Measurements from ENCODE around the gene FOXN3.

The FOXN3 gene

DNA sequence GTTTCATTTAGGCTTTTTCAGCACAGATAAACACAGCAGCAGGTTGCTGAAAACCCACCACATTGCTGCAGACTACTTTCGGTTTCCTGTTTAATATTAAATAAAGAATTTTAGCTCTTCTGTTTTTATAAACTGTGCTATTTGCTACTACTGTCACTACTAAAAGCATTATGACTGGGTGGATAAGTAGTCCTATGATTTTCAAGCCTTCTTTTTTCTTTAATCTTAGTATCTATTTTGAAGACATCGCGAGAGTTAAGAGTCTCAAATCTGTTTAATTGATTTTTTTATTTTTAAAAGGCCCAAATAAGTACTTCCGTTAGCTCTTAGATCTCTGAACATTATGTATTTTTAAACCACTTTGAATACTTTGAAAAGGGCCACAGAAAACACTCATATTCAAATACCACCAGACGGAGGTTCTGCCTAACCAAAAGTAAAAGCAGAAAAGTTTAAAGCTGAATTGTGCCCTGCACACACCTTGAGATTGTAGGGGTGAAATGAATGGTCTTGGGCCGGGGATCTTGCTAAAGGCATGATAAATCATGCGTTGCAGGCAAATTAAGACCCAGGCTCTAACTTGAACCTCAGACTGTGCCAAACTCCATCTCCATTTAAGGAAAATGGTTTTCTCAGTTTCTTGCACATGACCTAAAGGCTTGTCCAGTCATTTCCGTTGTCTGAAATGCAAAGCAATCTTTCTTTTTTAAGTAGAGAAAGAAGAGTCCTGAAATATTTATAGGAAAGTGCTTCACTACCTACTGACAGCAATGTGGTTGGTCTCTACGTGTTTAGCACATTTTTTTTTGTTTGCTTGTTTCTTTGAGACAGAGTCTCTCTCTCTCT lies 13.6 kb upstream of the FOXN3 start:
- DNase-seq, result no peak

DNA sequence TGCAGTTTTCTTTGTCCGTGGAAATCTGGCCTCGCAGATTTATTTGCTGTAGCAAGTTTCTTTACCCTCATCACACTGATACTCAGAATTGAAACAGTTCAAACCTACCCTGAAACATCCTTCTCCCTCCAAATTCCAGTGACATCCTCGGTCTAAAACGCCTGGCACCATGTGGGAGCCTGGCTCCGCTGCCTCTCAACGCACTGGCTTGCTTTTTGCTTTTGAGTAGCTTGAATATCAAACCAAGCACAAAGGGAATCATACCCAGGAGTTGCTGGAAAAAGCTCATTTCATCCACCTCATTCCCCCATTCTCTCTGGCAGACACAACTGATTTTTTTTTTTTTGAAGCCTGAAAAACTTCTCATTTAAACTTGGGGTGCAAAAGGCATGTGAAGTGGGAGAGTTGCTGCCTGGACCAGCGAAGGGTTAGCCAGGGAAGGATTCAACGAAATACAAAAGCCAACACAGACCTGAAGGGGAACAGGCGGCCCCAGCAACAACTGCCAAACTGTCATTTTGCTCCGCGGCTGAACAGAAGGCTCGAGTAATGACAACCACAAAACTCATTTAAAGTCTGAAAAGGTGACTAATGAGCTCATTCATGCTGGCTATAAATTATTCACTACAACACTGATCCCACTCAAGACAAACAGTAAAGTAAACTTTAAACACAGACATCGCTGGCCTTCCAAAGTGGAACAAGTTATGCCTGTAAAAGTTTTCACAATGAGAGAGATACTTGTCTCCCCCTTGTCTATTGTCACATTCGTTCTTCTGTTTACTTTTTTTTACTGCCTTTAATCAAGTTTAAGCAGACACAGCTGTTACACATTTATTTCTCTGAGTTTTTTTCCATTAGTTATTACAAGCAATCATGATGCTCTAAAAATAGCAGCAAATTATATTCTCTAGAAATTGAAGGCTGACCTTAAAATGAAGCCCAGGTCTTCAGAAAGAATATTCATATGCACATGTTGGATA lies 12.5 kb upstream of the FOXN3 start:
- DNase-seq, result no peak

DNA sequence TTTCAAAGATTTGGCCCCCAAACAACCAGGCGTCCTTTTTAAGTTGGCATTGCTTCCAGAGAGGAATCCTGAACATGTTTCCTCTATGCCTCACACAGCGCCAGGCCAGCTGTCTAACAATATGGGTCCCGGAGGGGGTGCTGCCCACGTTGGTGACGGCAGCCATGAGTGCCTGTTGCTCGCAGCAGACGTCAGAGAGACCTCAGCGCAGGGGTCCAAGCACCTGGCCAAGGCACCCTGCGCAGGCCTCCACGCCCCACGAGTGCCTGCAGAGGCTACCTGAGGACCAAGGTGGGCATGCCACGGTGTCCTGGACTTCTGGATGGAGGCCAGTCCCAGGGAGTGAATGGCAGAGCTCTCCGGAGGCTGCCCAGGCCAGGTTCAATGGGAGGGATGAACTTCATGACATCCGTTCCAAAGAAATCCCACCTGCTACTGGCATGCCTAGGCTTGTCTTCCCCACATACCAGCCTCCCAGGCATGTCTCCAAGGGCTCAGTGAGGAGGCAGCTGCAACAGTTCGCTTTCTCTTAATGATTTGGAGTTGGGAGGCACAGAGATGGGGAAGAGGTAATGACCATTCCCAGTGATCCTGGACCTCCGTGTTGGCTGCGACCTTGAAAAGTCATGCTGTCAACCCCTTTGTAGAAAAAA lies 11.6 kb upstream of the FOXN3 start:
- DNase-seq, result no peak

DNA sequence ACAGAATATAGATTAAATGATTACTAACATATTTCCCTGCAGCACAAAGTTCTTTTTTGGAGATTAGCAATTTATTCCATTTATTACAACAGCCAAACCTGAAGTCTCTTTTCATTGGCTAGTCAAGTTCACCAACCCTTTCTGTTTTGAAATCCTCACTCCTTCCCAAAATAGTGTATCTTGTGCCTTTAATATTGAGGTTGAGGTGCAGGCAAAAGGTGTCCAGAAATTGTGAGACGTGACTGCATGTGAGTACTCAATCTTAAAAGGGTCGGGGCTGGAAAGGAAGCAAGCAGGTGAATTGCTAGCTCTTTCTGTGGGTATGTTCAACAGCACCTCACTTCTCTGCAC lies 11.1 kb upstream of the FOXN3 start:
- no peak for DNase-seq

DNA sequence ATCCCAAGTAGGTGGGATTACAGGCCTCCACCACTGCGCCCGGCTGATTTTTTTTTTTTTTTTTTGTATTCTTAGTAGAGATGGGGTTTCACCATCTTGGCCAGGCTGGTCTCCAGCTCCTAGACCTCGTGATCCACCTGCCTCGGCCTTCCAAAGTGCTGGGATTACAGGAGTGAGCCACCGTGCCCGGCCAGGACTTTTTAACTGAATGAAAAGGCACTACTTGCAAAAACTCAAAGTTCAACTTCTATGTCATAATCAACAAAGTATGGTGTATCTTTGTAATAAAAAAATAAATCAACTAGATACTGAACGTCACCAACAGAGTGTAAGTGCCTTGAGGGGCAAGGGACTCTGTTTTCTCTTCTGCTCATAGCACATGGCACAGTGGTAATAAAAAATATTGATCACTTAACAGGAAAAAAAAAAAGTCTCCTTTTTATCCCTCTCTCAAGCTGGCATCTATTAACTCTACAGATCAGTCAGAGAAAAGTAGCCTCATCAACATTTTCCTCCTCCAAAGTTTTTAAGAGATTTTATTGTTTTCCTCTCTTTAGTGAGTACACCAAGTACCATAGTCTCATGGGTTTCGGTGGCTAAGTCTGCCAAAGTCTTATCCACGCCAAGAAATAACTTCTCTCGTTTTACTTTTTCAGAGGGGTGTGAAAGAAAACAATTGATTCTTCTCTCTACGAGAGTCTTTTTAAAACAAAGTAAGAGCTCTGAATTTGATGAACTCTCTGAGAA lies 10.6 kb upstream of the FOXN3 start:
- no peak for DNase-seq

DNA sequence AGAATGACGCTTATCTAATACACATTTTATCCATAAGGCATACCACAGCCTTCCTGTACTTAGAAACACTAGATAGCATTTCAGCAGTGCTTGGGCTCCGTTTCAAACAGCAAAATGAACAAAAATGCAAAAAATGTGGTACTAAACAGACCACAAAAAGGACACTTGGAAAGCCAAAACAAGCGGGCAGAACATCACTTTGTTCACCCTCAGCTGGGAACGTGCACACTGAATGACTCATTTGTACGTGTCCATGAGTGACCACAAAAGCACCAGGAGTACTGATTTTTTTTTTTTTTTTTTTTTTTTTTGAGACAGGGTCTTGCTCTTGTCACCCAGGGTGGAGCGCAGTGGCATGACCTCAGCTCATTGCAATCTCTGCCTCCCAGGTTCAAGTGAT lies 8.9 kb upstream of the FOXN3 start:
- DNase-seq, result no peak

DNA sequence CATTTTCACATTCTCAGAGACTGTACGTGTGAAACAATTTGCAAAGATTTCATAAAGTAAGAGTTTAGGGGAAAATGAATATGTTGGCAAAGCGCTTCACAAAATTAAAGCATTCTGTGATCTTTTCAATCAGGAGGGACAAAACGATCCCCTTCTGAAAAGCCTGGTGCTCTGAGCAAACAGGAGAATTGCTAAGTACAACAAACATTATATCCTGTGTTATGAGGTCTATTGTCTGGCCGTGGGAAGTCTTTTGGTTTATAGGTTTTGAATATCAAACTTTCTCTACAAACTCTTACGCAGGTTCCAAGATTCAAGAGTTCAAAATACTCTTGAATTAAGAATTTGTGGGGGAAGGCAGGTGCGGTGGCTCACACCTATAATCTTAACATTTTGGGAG lies 7.2 kb upstream of the FOXN3 start:
- DNase-seq, result no peak

DNA sequence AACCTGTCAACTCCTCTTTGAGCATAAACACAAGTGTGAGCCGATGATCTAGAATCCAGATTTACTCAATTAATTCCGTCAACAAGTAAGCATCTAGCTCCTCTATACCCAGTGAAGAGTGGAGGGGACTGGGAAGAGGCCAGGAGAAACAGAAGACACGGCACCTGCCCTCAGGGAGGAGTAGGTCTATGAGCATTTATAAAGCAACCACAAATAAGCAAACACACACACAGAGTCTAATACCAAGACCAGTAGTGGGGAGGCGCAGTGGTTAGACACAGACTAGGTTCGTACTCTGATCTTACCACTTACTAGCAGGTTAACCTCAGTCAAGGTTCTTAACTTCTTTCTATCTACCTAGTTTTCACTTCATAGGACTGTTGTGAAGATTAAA lies 5.9 kb upstream of the FOXN3 start:
- no peak for DNase-seq

DNA sequence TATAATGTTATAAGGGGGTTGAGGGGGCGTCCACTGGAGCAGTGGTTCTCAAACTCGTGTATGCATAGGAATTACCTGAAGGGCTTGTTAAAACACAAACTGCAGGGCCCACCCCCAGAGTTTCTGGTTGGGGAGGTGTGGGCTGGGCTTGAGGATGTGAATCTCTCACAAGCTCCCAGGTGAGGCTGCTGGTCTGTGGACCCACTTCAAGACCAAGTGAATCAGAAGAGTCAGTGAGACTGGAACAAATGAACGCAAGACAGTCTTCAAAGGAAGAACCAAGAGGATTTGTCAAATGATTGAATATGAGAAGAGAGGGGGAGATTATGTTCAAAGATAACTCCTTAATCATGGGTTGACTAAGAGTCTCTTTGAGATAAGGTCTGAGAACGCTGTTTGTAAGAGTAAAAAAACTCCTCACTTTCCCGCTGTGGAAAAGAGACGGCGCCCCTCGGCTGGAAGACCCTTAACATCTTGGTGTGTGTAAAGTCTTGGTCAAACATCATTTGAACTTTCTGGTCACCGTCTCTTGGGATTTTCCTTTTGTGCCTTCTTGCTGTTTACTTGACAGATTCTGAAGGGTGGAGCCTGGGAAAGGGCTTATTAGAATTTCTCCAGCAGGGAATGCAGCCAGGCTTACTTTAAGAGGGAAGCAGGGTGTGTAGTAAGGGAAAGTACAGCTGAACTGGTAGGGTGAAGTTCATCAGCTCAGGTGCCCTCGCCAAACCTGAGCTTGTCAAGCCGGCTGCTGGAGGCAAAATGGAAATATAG lies 5.3 kb upstream of the FOXN3 start:
- DNase-seq, result no peak

DNA sequence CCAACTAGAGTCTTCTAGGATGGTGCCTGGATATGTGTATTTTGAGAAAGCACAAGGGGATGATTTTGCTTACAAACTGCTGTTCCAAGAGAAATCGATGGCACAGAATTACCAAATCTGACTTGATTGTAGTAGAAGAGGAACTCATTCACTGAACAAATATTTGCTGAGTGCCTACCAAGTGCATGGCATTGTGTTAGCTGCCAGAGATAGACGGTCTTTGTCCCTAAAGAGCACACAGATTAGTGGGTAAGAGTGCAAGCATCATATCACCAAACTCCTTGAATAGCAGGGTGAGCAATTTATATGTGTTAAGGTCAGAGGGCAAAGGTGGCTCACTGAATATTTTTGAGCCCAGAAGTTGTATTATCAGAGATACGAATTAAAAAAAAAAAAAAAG lies 3.5 kb upstream of the FOXN3 start:
- DNase-seq, result no peak

DNA sequence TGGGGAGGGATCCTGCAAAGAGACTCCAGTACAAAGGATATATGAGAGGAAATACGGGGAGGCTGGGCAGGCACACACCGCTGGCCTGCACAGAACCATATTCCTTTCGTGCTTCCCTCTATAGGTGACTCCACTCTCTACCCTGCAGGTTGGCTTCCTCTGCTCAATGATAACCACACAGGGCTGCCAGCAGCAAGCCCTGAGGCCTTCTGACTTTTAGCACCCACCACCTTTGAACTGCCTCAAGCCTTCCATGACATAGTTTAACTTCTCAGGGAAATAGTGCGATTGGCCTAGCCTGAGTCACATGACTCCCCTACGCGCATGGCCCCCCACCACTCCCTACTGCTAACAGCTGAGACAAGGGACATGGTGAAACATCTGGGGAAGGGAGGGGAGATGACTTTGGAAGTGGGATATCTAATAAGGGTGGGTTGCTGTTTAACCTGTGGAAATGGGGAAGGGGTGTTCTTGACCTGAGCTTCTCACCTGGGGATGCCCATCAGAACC lies 3.0 kb upstream of the FOXN3 start:
- DNase-seq, result no peak

DNA sequence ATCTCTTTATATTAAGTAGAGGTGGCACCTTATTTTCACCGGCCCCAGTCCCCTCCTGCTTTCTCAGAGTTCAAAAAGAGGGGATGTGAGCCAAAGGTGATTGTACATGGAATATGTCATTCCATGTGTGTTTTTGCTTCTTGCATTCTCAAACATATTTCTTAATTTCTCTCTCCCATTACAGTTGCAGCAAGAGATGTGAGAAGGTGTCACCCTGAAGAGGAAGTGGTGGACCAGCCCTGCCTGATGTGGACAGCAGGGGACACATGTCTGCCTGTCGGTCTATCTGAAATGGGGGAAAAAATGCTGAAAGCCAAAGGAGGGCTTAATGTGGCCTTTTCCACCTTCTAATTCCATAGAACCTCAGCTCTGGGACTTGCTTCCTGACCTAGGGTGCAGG lies 1.9 kb upstream of the FOXN3 start:
- no peak for DNase-seq

DNA sequence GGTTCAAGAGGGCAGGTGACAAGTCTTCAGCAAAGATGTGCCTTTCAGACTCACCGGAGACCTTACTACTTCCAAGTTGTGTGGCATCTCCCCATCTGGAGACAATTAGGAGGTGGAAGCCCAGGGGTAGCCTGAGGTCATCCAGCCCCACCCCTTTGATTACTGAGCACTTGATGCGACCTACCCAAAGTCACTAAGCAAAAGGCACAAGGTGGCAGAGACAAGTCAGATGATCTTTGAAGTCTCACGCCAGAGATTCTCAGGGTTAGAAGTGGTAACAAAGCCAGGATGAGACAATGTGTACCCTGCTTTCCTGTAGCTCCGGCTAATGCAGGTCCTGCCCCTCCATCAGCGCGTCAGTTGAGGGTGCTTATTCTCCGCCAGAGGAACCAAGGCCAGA lies 1.4 kb upstream of the FOXN3 start:
- no peak for DNase-seq

DNA sequence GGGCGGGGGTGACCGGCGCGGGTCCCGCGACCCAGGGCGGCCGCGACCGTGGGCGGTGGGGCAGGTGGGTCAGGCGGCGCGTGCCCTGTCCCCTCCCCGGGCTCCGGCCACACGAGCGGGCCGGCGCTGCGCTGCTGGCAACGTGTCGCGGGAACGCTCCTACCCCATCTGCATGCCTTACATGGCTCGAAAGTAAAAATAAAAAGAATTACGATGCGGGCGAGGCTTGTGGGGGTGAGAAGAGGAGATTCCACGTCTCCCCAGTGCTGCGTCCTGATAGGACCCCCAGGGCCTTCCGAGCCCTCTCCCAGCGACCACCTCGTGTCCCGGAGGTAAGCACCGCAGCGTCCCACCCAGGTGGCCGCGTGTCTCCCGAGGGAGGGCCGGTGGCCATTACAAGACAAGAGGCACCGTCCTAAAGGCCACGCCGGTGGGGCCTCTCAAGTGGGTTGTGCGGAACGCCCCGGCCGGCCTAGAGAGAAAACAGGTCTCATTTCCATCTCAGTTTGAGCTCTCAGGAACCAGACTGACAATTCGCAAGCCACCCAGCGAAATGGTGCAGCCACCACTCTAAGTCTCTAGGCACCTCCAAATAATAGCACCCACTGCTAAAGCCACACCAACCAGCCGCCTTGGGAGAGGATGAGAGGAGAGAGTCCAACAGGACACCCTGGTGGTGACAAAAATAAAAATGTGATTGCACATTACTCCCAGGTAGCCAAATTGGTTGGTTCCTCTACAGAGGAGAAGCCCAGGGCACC lies 612 bp upstream of the FOXN3 start:
- peak; percentile 41 for DNase-seq

DNA sequence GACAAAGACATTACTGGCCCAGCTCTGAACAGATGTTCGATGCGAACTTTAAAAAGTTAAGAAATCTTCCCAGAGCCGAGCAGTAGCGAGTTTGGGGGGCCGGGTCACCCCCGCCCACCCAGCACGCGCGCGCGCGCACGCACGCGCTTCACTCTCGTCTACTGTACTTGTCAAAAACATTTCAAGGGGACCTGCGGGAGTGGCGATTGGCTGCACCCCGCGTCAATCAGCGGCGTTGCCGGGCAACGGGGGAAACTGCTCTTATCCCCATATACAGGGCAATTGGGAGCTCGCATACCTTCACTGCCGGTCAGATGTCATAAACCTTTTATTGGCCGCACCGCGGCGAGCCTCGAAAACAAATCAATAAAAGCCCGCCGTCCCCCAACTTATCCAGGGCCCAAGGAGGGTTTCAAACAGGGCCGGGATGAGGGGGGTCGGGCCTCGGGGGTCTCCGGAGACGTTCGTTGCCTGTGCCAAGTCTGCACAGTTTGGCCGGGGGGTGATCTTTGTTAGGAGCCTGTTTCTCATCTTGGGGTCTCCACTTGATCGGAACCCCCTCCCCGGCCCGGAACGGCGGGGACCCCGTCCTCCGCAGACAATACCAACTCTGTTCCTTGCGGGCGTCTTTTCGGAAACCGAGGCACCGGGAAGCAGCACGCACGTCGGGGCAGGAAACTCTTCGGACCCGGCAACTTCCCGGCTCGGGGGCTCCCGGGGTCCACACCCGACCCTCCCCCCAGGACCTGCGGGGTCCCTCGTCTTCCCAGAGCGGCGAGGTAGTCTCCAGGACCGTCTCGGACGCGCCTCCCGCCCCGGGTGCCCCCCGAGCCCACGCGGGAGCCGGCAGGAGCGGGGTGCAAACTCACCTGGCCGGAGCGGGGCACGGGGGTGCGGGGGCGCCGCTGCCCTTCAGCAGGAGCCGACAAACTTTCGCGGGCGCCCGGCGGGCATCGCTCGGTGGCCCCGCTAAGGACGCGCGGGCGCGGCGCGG lies 734 bp downstream of the FOXN3 start:
- peak; percentile 98 for DNase-seq

DNA sequence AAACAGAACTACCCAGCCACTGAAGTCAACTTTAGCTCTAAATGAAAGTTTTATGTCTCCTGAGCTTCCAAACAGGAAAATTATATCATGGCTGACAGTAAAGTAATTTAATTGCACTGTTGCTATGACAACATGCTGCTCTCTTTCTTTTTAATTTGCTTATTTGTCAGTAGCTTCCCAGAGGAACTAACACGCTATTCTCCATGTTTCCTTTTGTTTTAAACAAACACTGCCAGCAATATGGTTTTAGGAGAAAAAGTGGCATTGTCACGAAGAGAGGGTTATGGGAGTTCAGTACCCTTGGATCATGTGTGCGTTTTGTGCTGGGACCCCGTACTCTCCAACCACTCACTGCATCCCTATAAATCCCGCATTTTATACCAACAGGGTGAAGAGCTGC lies 1.9 kb downstream of the FOXN3 start:
- DNase-seq, result no peak

DNA sequence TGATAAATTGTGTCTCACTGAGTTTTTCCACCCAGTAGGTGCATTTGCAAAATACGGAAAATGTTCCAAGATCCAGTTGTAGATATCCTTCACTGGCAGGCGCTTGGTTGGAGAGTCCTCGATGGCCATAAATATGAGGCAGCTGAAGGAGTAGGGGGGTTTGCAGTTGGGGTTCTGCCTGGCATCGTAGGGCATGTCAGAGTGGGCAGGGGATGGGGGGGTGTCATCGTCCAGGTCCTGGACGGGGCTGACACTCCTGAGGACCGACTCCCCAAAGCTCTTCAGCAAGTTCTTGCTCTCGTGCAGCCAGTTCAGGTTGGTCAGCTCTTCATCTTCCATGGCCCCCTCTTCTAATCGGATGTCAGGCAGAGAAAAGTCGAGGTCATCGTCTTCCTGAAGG lies 5.1 kb downstream of the FOXN3 start:
- DNase-seq, result no peak

DNA sequence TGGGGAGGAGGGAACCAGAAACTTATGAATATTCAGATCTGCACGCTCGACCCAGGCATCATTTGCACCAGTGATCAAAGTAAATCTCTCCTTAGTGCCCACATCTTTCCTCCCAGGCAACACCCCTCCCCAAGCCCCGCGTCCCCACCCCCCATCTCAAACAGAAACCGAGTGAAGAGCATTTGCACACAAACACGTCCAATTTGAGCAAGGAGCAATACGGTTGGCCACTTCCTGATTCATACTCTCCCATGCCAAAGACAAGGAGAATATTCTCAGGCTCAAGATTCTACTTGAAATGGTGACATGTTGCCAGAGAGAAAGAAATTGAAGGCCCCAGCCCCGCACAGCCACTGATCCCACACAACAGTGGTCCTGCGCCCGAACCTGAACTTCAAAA lies 7.1 kb downstream of the FOXN3 start:
- no peak for DNase-seq

DNA sequence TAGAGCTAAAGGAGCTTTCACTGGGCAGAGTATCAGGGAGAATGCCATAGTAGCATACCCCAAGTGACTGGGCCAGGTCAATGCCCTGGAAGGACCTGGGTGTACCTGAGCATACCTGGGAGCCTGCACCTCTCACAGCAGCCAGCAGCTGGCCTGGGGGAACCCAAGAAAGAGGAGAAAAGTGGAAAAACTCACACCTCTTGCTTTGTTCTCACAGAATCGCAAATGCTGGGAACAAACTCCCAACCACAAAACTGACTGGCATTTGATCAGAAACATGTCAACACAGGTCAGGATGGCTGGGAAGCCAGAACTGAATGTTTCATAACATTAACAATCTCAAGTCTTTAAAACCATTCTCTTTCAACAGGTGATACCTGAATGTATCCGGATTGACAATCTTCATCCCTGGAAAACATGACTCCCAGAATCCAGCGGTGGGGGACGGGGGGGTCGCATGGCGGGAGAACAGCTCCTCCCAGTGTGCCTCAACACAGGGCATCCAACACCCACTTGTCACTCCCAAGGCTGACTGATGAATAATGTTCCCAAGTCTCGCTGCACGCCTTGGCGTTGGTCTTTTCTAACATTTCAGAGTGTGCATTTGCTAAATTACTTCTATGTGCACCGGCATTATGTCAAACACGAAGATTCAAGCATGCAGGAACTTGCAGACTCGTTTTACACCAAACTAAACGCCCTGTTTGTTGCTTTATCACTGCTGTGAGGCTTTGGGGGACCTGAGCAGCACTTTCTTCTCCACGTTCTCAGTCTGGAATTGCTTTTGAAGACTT lies 7.9 kb downstream of the FOXN3 start:
- no peak for DNase-seq

All from activated CD4-positive, alpha-beta T cell treated with anti-CD3 and anti-CD28 coated beads for 1 hour (primary cell).